Measurements from ENCODE around the gene PLEKHJ1.

PLEKHJ1 gene

DNA sequence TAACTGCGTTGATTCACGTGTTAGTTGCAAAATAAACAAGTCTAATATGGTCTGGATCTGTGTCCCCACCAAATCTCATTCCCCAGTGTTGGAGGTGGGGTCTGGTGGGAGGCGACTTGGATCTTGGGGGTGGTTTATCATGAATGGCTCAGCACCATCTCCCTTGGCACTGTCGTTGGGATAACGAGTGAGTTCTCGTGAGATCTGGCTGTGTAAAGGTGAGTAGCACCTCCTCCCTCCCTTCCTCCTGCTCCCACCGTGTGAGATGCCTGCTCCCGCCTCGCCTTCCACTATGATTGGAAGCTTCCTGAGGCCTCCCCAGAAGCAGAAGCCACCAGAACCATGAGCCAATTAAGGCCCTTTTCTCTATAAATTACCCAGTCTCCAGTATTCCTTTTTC, 41.0 kb upstream of the PLEKHJ1 start:
- TF ChIP-seq, protein P1, sequence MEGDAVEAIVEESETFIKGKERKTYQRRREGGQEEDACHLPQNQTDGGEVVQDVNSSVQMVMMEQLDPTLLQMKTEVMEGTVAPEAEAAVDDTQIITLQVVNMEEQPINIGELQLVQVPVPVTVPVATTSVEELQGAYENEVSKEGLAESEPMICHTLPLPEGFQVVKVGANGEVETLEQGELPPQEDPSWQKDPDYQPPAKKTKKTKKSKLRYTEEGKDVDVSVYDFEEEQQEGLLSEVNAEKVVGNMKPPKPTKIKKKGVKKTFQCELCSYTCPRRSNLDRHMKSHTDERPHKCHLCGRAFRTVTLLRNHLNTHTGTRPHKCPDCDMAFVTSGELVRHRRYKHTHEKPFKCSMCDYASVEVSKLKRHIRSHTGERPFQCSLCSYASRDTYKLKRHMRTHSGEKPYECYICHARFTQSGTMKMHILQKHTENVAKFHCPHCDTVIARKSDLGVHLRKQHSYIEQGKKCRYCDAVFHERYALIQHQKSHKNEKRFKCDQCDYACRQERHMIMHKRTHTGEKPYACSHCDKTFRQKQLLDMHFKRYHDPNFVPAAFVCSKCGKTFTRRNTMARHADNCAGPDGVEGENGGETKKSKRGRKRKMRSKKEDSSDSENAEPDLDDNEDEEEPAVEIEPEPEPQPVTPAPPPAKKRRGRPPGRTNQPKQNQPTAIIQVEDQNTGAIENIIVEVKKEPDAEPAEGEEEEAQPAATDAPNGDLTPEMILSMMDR (IDR thresholded peaks at IDR 0.05), result no peak

DNA sequence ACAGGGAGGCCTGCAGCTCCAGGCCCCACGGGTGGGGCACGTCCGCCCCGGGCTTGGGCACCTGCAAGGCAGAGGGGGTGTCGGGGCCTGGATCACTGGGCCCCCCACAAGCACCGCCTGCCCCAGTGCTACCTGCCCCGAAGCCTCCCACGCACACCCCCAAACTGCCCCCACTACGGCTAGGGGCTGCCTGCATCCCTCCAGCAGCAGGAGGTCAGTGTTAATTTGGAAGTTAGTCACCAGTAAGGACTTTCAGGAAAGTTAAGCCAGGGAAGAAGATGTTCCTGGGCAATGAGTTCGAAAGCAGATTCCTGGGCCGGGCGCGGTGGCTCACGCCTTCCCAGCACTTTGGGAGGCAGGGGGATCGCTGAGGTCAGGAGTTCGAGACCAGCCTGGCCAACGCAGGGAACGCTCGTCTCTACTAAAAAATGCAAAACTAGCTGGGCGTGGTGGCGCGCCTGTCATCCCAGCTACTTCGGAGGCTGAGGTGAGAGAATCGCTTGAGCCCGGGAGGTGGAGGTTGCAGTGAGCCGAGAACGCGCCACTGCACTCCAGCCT, 40.4 kb upstream of the PLEKHJ1 start:
- TF ChIP-seq, protein P1 (IDR thresholded peaks at IDR 0.05), result no peak

DNA sequence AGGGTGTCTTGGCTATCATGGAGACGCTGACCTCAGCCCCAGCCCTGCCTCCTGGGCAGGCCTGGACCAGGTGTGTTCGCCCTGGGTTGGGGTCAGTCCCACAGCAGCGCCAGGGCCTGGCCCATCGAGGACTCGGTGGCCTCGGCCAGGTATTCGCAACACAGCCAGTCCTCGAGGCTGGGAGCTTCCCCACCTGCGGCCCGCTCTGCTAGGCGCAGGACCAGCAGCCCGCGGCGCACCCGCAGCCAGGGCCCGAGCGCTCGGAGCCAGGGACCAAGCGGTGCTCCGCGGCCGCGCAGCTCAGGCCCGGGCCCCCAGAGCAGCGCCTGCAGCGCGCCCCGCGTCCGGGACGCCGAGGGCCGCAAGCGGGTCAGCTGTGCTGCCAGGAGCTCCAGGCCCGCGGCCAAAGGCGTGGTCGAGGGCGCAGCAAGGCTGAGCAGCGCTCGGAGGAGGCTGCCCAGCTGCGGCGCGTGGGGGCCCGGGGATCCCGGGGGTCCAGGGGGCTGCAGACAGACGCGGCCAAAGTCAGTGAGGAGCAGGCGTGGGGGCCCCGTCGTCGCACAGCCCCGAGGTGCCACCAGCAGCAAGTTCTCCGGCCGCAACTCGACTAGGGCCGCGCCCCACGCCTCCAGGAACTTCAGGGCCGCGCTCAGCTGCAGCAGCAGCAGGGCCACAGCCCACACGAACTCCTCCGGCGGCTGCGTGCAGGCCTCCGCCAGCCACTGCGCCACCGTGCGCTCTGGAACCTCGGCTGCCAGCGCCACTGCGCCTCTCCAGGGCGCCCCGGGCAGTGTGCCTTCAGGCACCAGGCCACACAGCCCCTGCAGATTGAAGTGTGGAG, 39.7 kb upstream of the PLEKHJ1 start:
- TF ChIP-seq, protein P1 (IDR thresholded peaks at IDR 0.05), result no peak

DNA sequence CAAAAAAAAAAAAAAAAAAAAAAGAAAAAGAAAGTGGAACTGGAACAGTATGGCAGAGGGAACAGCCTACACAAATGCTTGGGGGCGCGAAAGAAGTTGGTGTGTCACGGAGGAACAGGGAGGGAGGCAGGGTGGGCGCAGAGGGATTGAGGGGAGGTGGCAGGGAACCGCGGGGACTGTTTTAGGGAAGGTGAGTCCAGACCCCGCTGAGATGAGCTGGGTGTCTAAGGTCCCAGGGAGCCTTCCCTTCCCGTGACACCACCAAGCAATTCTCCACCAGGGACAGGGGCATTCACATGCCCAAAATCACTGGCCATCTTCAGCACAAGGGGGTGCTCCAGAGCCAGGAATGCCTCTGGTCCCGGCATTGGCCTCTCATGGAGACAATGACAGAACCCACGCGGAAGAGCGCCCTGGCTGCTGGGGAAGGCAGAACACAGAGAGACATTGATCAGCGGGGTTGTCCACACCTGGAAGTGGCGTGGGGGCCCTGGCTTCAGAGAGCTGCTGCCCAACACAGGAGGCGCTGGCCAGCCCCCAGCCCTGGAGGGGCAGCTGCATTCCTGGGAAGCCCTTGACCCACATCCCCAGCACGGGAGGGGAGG, 38.9 kb upstream of the PLEKHJ1 start:
- TF ChIP-seq, protein P1 (IDR thresholded peaks at IDR 0.05), result peak; percentile 56

DNA sequence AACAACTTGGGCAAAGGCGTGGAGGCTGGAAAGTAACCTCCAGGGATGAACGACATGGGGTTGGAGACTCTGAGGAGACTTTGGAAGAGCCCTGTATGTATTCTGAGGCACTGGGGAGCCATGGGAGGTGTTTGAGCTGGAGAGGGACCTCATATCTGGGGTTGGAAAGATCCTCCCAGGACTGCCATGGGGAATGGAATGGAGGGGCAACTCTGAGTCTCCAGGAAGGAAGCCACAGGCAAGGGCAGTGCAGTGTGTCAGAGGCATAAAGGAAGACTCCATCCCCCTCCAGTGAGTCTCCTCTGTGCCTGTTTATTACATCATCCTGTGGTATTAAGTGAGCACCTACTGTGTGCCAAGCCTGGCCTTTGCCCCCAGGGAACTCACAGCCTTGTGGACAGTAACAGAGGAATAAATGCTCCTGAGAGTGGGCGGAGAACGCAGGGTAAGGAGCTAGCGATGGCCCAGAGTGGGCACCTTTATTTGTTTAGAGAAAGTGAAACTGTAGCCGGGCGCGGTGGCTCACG, 38.1 kb upstream of the PLEKHJ1 start:
- TF ChIP-seq, protein P1 (IDR thresholded peaks at IDR 0.05), result no peak

DNA sequence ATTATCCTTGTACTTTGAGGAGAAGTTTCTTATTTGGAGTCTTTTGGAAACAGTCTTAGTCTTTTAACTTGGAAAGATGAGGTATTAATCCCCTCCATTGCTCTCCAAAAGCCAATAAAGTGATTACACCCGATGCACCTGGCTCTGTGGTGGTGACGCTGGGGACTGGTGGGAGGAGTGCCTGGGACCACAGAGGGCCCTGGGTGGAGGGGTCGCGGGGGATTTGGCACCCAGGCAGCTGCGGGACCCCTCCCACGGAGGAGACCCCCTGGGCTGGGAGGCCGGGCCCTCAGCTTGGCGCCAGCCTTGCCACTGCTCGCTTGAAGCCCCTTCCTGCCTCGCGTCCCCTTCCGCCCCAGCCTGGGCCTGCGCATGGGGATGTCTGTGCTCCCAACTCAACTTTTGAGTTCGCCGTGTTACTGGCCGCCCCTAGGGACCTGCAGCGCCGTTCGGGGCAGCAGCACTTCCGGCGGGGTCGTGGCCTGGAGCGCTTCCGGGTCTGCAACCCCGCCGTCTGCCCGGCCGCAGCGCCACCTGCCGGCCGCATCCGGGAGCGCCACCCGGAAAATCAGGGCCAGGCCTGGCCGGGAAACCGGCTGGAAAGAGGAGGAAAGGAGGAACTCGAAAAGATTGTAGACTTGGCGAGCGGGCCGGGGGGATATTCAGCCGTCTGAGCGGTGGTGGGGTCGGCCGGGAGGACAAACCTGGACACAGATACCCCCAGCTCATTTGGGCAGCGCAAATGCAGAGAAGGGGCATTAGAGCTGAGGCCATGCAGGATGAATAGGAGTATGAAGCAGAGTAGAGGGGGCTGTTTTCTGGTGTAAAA, 37.4 kb upstream of the PLEKHJ1 start:
- TF ChIP-seq, protein P1 (IDR thresholded peaks at IDR 0.05), result peak; percentile 97
